PC-9 (cell line): Measurements from ENCODE around the gene GPR4. TPM values are rescaled to one million over a fixed set of nuclear protein-coding genes. Genes with fewer than 3 reads are reported as not detected.
"Not testable (repeated sequence)": the region's sequence is repeated elsewhere in the genome, so short reads cannot be mapped to it uniquely, and the experiment has no call there.

Experiments used
- BruUV-seq: library from RNA; stranded (reverse); fragments of 400-500 nt; replicated peaks from 2 replicates; lab custom pipeline; 2021; lab: Mats Ljungman, UMichigan
- CTCF ChIA-PET: fragments of 300-600 bp; sonication (Branson Sonifier 250); formaldehyde crosslinking; loops from one replicate; lab custom pipeline; 2022; ENCODE audit warnings: antibody characterized with exemption; lab: Charles Lee
- POLR2A ChIA-PET: fragments of 300-600 bp; sonication (Branson Sonifier 250); formaldehyde crosslinking; loops from one replicate; lab custom pipeline; 2022; ENCODE audit warnings: antibody characterized with exemption; ENCODE audit not compliant: unreplicated experiment; lab: Charles Lee
- DNase-seq, 2 experiments: peaks; one replicate each; pipeline versions ENCODE4 v3.0.0 to v3.0.0-alpha.2; 2015 to 2022; ENCODE audit warnings: mixed read lengths in 1 of 2
- H2AFZ ChIP-seq: fragments of 200-600 bp; sonication (generic); 2 replicates; pipeline ENCODE4 v1.8.1; 2017; ENCODE audit warnings: antibody characterized with exemption
- H3F3A ChIP-seq: fragments of 200-600 bp; sonication (generic); 2 replicates; pipeline ENCODE4 v1.8.1; 2017; ENCODE audit warnings: antibody characterized with exemption, mild to moderate bottlenecking, low read depth; ENCODE audit not compliant: insufficient read depth
- H3K27ac ChIP-seq: fragments of 200-600 bp; sonication (generic); 2 replicates; pipeline ENCODE4 v1.6.1; 2016; ENCODE audit warnings: mixed run types
- H3K27me3 ChIP-seq: fragments of 200-600 bp; sonication (generic); 2 replicates; pipeline ENCODE4 v1.6.1; 2016; ENCODE audit warnings: low read depth, mixed run types; ENCODE audit not compliant: insufficient read depth
- H3K36me3 ChIP-seq: fragments of 200-600 bp; sonication (generic); 2 replicates; pipeline ENCODE4 v1.6.1; 2016; ENCODE audit warnings: low read depth, mixed run types
- H3K4me1 ChIP-seq: fragments of 200-600 bp; sonication (generic); replicated peaks from 2 replicates; pipeline ENCODE4 v1.6.1; 2016; ENCODE audit warnings: mixed run types; ENCODE audit not compliant: insufficient read depth
- H3K4me2 ChIP-seq: fragments of 200-600 bp; sonication (generic); 2 replicates; pipeline ENCODE4 v1.6.1; 2017; ENCODE audit warnings: mixed run types
- H3K4me3 ChIP-seq: fragments of 200-600 bp; sonication (generic); 2 replicates; pipeline ENCODE4 v1.6.1; 2016; ENCODE audit warnings: mixed run types
- H3K79me2 ChIP-seq: fragments of 200-600 bp; sonication (generic); 2 replicates; pipeline ENCODE4 v1.6.1; 2017; ENCODE audit warnings: low read depth, mixed run types
- H3K9me2 ChIP-seq: fragments of 200-600 bp; sonication (generic); 2 replicates; pipeline ENCODE4 v1.8.1; 2017; ENCODE audit warnings: mild to moderate bottlenecking; ENCODE audit not compliant: insufficient read depth
- H3K9me3 ChIP-seq: fragments of 200-600 bp; sonication (generic); 2 replicates; pipeline ENCODE4 v1.8.1; 2016; ENCODE audit warnings: low read depth; ENCODE audit not compliant: insufficient read depth
- H4K20me1 ChIP-seq: fragments of 200-600 bp; sonication (generic); 2 replicates; pipeline ENCODE4 v1.8.1; 2017; ENCODE audit not compliant: insufficient read depth
- EZH2 ChIP-seq: fragments of 200-600 bp; sonication (generic); IDR thresholded peaks from 2 replicates; pipeline ENCODE4 v1.8.0; 2017; ENCODE audit warnings: antibody characterized with exemption, low read depth
- intact Hi-C: fragments of 100-400 bp; cut with micrococcal nuclease; formaldehyde crosslinking; loops from one replicate; pipeline ENCODE4 v1.10.0; 2022; ENCODE audit not compliant: unreplicated experiment
- total RNA-seq: library from RNA; stranded (reverse); gene quantifications from 2 replicates; pipeline ENCODE4 v1.2.3, GENCODE V29; 2021
- TF ChIP-seq, protein P1 (sequence below): fragments of 200-600 bp; sonication (generic); conservative IDR thresholded peaks from 2 replicates; pipeline ENCODE4 v1.6.1; 2017; ENCODE audit warnings: mixed run types, antibody characterized with exemption, mild to moderate bottlenecking, moderate library complexity

The GPR4 gene
- total RNA-seq, 1 experiment from 2014 or later = not detected

- BruUV-seq = no TSS peak
- Histone ChIP-seq H3K9me2 (no peaks in the 10 kb centered on the region), H2AFZ (no peak overlapping the region), H4K20me1 (no peaks in the 10 kb centered on the region), H3K27ac (no peak overlapping the region; the same call in 1 of the 2 replicates), H3F3A (peaks cover 52% of the 10 kb centered on the region), H3K79me2 (no peaks in the 10 kb centered on the region), H3K4me1 (peaks cover 22% of the 10 kb centered on the region), H3K27me3 (no peaks in the 10 kb centered on the region), H3K4me2 (no peak overlapping the region), H3K9me3 (no peaks in the 10 kb centered on the region), H3K4me3 (no peak overlapping the region), H3K36me3 (no peaks in the 10 kb centered on the region; the same call in 1 of the 2 replicates)
- DNase-seq = no peak
- TF ChIP-seq EZH2 = no peak
- TF ChIP-seq, protein P1, sequence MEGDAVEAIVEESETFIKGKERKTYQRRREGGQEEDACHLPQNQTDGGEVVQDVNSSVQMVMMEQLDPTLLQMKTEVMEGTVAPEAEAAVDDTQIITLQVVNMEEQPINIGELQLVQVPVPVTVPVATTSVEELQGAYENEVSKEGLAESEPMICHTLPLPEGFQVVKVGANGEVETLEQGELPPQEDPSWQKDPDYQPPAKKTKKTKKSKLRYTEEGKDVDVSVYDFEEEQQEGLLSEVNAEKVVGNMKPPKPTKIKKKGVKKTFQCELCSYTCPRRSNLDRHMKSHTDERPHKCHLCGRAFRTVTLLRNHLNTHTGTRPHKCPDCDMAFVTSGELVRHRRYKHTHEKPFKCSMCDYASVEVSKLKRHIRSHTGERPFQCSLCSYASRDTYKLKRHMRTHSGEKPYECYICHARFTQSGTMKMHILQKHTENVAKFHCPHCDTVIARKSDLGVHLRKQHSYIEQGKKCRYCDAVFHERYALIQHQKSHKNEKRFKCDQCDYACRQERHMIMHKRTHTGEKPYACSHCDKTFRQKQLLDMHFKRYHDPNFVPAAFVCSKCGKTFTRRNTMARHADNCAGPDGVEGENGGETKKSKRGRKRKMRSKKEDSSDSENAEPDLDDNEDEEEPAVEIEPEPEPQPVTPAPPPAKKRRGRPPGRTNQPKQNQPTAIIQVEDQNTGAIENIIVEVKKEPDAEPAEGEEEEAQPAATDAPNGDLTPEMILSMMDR = no peak
- ChIA-PET POLR2A (interaction anchor here (0.7 kb wide), 1 partner anchor 40 kb away, joined by 3 read pairs; no protein-coding TSS in a partner anchor), CTCF (no interaction called here)
- intact Hi-C loops = loop anchor here (1.0 kb wide), 1 partner anchor 16 kb away; no protein-coding TSS in a partner anchor
These were observed 14.6 kb upstream of the GPR4 start for GRCh38 chr19:45616704-45617017.

- POLR2A ChIA-PET = interaction anchor here (0.5 to 0.7 kb wide), 5 partner anchors 25 to 991 kb away, joined by 3 to 10 read pairs (median 4); partner anchors contain the start of gene GIPR
- Histone ChIP-seq H4K20me1 (no peaks in the 10 kb centered on the region), H3K79me2 (no peaks in the 10 kb centered on the region), H3K9me2 (no peaks in the 10 kb centered on the region), H3K9me3 (no peaks in the 10 kb centered on the region), H3K4me2 (0 out of 2 replicates have a peak overlapping the region, but pooled peaks have one; percentile 3), H3K4me1 (peaks cover 22% of the 10 kb centered on the region), H2AFZ (no peak overlapping the region), H3K4me3 (no peak overlapping the region), H3F3A (peaks cover 52% of the 10 kb centered on the region), H3K27me3 (no peaks in the 10 kb centered on the region), H3K27ac (peak overlapping the region; percentile 53), H3K36me3 (no peaks in the 10 kb centered on the region; the same call in 1 of the 2 replicates)
- TF ChIP-seq EZH2 = no peak
- TF ChIP-seq, protein P1 = no peak
- CTCF ChIA-PET = interaction anchor here (0.6 to 0.9 kb wide), 3 partner anchors 26 to 277 kb away, joined by 3 to 7 read pairs (median 6); no protein-coding TSS in a partner anchor
- BruUV-seq = no TSS peak
- intact Hi-C loops = loop anchor here (1.0 kb wide), 1 partner anchor 16 kb away; no protein-coding TSS in a partner anchor
- DNase-seq = peak; percentile 80 to 87
These were observed 14.0 kb upstream of the GPR4 start for GRCh38 chr19:45615795-45616703.

DNA sequence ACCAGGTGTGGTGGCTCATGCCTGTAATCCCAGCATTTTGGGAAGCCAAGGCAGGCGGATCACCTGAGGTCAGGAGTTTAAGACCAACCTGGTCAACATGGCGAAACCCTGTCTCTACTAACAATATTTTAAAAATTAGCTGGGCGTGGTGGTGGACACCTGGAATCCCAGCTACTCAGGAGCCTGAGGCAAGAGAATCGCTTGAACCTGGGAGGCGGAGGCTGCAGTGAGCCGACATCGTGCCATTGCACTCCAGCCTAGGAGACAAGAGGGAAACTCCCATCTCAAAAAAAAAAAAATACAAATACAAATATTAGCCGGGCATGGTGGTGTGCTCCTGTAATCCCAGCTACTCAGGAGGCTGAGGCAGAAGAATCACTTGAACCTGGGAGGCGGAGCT, 13.0 kb upstream of the GPR4 start:
- Histone ChIP-seq H3F3A (peaks cover 52% of the 10 kb centered on the region), H3K27ac (peak overlapping the region; percentile 92), H3K4me1 (peaks cover 22% of the 10 kb centered on the region), H3K4me2 (peak overlapping the region; percentile 70)
- H2AFZ ChIP-seq, H3K79me2 ChIP-seq, POLR2A ChIA-PET, BruUV-seq, H3K9me3 ChIP-seq, H3K36me3 ChIP-seq, H3K27me3 ChIP-seq, intact Hi-C loops, H3K9me2 ChIP-seq, H3K4me3 ChIP-seq, DNase-seq, H4K20me1 ChIP-seq: not testable (repeated sequence)
- CTCF ChIA-PET = interaction anchor here (0.5 to 0.6 kb wide), 4 partner anchors 29 to 168 kb away, joined by 3 to 4 read pairs (median 3); partner anchors contain the start of gene DMPK
